Measurements from ENCODE around the gene EPHB3. TPM values are rescaled to one million over a fixed set of nuclear protein-coding genes. Genes with fewer than 3 reads are reported as not detected.
A peak's percentile ranks its signal among the peaks of the same experiment; 100 is the strongest.

Gene EPHB3
- total and polyA plus RNA-seq, 2 donors (not counting 3 experiments of a cell fraction or from before 2014, with no cell fraction given) = 0.01 TPM; not detected in 1

DNA sequence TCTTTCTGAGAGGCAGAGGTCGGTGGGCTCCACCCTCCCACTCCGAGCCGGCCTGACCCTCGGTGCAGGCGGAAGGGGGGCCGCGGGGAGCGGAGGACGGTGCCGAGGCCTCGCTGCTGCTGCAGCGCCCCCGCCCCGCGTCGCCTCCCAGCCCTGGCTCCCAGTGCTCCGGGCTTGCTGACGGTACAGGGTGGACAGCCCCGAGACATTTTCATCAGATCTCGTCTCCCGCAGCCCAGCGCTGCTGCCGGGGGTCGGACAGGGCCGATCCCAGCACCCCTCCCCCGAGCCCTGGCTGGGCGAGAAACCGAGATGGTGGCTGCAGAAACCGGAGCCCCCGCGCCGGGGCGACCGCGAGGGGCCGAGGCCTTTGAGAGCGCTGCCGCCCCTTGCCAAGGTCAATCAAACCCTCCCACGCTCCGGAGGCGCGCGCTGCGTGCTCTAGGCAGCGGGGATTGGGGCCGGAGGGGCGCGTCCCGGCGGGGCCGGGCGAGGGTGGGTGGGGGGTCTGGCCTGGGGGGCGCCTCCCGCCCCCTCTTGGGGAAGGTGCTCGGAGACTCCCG lies 42.5 kb downstream of the EPHB3 start:
- DNase-seq (ENCODE audit: low read depth, low spot score) = no peak
- Histone ChIP-seq H3K27ac (ENCODE audit: insufficient read depth, low read depth, low read length) (no peak overlapping the region), H3K4me2 (ENCODE audit: insufficient read depth, low read length) (no peak overlapping the region), H3K4me1 (ENCODE audit: control insufficient read depth, extremely low read depth, insufficient read depth, low read length) (no peaks in the 10 kb centered on the region), H3K27me3 (ENCODE audit: control insufficient read depth in 2 of 2, insufficient read depth in 2 of 2, low read length in 2 of 2) (peaks cover 48 to 49% of the 10 kb centered on the region in 2 experiments), H2AFZ (ENCODE audit: low read depth, low read length) (no peak overlapping the region), H4K20me1 (replicated peaks; ENCODE audit: control insufficient read depth, extremely low read depth, insufficient read depth, low read length) (no peaks in the 10 kb centered on the region), H3K9me1 (replicated peaks; ENCODE audit: control insufficient read depth, extremely low read depth, insufficient read depth, low read length) (no peaks in the 10 kb centered on the region), H3K9me3 (replicated peaks; ENCODE audit: control insufficient read depth, insufficient read depth, low read length) (no peaks in the 10 kb centered on the region), H3K4me3 (replicated peaks in 1 of 3; ENCODE audit: insufficient read depth in 1 of 3, low read depth in 1 of 3, low read length in 3 of 3) (no peak overlapping the region), H3K79me2 (ENCODE audit: control insufficient read depth, insufficient read depth, low read length) (no peaks in the 10 kb centered on the region), H3K9ac (replicated peaks; ENCODE audit: extremely low read depth, insufficient read depth, low read length) (no peak overlapping the region), H3K36me3 (ENCODE audit: control insufficient read depth in 2 of 2, extremely low read depth in 1 of 2, insufficient read depth in 2 of 2, low read length in 2 of 2) (no peaks in the 10 kb centered on the region)
- no peak for FAIRE-seq
- no TSS peak for BruUV-seq (replicated peaks)
- dilution Hi-C loops (cut with MboI; ENCODE audit: extremely low pct_ligation_motif_present, low sequenced_read_pairs) (no loop called here), intact Hi-C loops (cut with micrococcal nuclease) (no loop called here)
- TF ChIP-seq EZH2 (IDR thresholded peaks at IDR 0.05; ENCODE audit: borderline replicate concordance, low read depth, low read length, severe bottlenecking) (peak; percentile 78), MYC (IDR thresholded peaks at IDR 0.05; ENCODE audit: low read depth, low read length) (no peak)
- CTCF ChIA-PET = no interaction called here
- POLR2A ChIA-PET = no interaction called here

DNA sequence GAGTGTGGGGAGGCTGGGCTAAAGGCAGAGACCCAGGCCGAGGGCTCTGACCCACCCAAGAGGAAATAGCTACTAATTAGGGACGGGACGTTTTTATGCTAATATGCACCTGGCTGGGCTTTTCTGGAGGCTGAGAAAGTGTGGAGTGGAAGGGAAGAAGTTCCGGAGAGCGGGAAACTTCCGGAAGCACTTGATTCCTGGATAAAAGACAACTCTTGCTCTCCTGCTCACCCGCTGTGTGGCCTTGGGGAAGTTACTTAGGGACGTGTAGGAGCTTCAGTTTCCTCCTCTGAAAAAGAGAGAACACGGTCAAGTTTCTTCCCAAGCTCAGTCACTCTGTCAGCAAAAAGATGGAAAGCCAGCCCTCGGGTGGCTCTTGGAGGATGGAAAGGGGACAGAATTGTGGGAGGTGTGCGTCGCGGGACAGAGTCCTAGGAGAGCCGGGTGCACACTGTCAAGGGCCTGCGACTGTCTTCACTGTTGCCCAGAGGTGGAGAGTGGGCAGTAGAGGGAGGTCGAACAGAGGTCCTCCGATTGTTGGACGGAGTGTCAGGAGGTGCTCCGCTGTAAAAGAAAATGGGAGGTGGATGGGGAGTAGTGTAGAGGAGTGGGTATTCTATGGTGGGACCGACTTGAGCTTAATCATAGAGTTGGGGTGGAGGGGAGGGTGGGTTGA lies 43.2 kb downstream of the EPHB3 start:
- Histone ChIP-seq H3K79me2 (ENCODE audit: control insufficient read depth, insufficient read depth, low read length) (no peaks in the 10 kb centered on the region), H4K20me1 (replicated peaks; ENCODE audit: control insufficient read depth, extremely low read depth, insufficient read depth, low read length) (no peaks in the 10 kb centered on the region), H3K27ac (ENCODE audit: insufficient read depth, low read depth, low read length) (no peak overlapping the region), H3K9ac (replicated peaks; ENCODE audit: extremely low read depth, insufficient read depth, low read length) (no peak overlapping the region), H3K4me3 (replicated peaks in 1 of 3; ENCODE audit: insufficient read depth in 1 of 3, low read depth in 1 of 3, low read length in 3 of 3) (no peak overlapping the region), H3K9me1 (replicated peaks; ENCODE audit: control insufficient read depth, extremely low read depth, insufficient read depth, low read length) (no peaks in the 10 kb centered on the region), H3K27me3 (ENCODE audit: control insufficient read depth in 2 of 2, insufficient read depth in 2 of 2, low read length in 2 of 2) (peaks cover 48 to 49% of the 10 kb centered on the region in 2 experiments), H3K4me2 (ENCODE audit: insufficient read depth, low read length) (no peak overlapping the region), H3K4me1 (ENCODE audit: control insufficient read depth, extremely low read depth, insufficient read depth, low read length) (no peaks in the 10 kb centered on the region), H3K9me3 (replicated peaks; ENCODE audit: control insufficient read depth, insufficient read depth, low read length) (no peaks in the 10 kb centered on the region), H3K36me3 (ENCODE audit: control insufficient read depth in 2 of 2, extremely low read depth in 1 of 2, insufficient read depth in 2 of 2, low read length in 2 of 2) (no peaks in the 10 kb centered on the region), H2AFZ (ENCODE audit: low read depth, low read length) (no peak overlapping the region)
- no peak for DNase-seq (ENCODE audit: low read depth, low spot score)
- POLR2A ChIA-PET = no interaction called here
- intact Hi-C loops (cut with micrococcal nuclease) (no loop called here), dilution Hi-C loops (cut with MboI; ENCODE audit: extremely low pct_ligation_motif_present, low sequenced_read_pairs) (no loop called here)
- no peak for FAIRE-seq
- CTCF ChIA-PET = interaction anchor here (1.1 kb wide), 1 partner anchor 43 kb away, joined by 3 read pairs; the partner anchor contains the start of gene EPHB3
- TF ChIP-seq POLR2A (IDR thresholded peaks at IDR 0.05; ENCODE audit: low read depth, low read length) = no peak
- TF ChIP-seq JUN (IDR thresholded peaks at IDR 0.05; ENCODE audit: borderline replicate concordance, insufficient read depth, insufficient read length, low read depth) = no peak
- peak; percentile 55 for TF ChIP-seq EZH2 (IDR thresholded peaks at IDR 0.05; ENCODE audit: borderline replicate concordance, low read depth, low read length, severe bottlenecking)
- TF ChIP-seq, protein P1, sequence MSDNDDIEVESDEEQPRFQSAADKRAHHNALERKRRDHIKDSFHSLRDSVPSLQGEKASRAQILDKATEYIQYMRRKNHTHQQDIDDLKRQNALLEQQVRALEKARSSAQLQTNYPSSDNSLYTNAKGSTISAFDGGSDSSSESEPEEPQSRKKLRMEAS (IDR thresholded peaks at IDR 0.05; ENCODE audit: insufficient read depth, insufficient read length) = no peak
- no TSS peak for BruUV-seq (replicated peaks)

Data from endothelial cell of umbilical vein (primary cell).